Gastrocnemius medialis (tissue), 4 donors: Measurements from ENCODE around the gene SLX4. TPM values are rescaled to one million over a fixed set of nuclear protein-coding genes. Genes with fewer than 3 reads are reported as not detected.

Experiments
- ATAC-seq, 2 donors: fragments of 150-250 bp; one replicate each; pipeline ENCODE4 v1.9.1; 2016
- DNase-seq, 2 donors: peaks; one replicate each; pipeline ENCODE4 v3.0.0-alpha.2; 2019
- H3K27ac ChIP-seq, 4 donors: fragments of 200-600 bp; sonication (generic); 1 replicate in 1 of 4; 2 replicates in 3 of 4; pipeline ENCODE4 v1.5.1; 2016 to 2018; ENCODE audit warnings: mild to moderate bottlenecking in 2 of 4, moderate library complexity in 1 of 4
- H3K27me3 ChIP-seq, 3 donors: fragments of 200-600 bp; sonication (generic) in 2 of 3; 1 replicate in 1 of 3; 2 replicates in 2 of 3; pipeline versions ENCODE4 v1.5.1 to v1.6.0; 2016 to 2019; ENCODE audit warnings: mild to moderate bottlenecking in 1 of 3, moderate library complexity in 1 of 3
- H3K36me3 ChIP-seq, 2 donors: fragments of 200-600 bp; sonication (generic) in 1 of 2; one replicate each; pipeline ENCODE4 v1.5.1; 2017 to 2018
- H3K4me1 ChIP-seq, 2 donors: fragments of 200-600 bp; sonication (generic) in 1 of 2; one replicate each; pipeline ENCODE4 v1.5.1; 2016 to 2017; ENCODE audit warnings: mild to moderate bottlenecking in 2 of 2
- H3K4me3 ChIP-seq, 4 donors: fragments of 200-600 bp; sonication (generic) in 3 of 4; 1 replicate in 1 of 4; 2 replicates in 3 of 4; pipeline ENCODE4 v1.5.1; 2016 to 2019; ENCODE audit warnings: mild to moderate bottlenecking in 2 of 4
- H3K9me3 ChIP-seq, 3 donors: fragments of 200-600 bp; sonication (generic) in 2 of 3; 1 replicate in 1 of 3; 2 replicates in 2 of 3; pipeline ENCODE4 v1.5.1; 2016 to 2019
- CTCF ChIP-seq, 5 experiments: fragments of 450-650 bp in 3 of 5; fragments of 200-600 bp in 2 of 5; sonication (generic) in 2 of 5; IDR thresholded peaks in 4 of 5; conservative IDR thresholded peaks in 1 of 5; 1 replicate in 4 of 5; 2 replicates in 1 of 5; pipeline ENCODE4 v1.5.1; 2016 to 2019; ENCODE audit warnings: antibody characterized with exemption in 5 of 5, mild to moderate bottlenecking in 3 of 5, moderate library complexity in 3 of 5
- POLR2A ChIP-seq, 2 donors: fragments of 450-650 bp; IDR thresholded peaks; one replicate each; pipeline ENCODE4 v1.6.1; 2017; ENCODE audit warnings: antibody characterized with exemption in 2 of 2, mild to moderate bottlenecking in 2 of 2, moderate library complexity in 2 of 2
- in situ Hi-C, 4 donors: fragments of 200-750 bp; cut with MboI; loops; one replicate each; pipeline versions ENCODE4 v1.15.0 to v1.8.0; 2017; ENCODE audit warnings: low sequenced_read_pairs in 4 of 4
- intact Hi-C: fragments of 100-400 bp; cut with DNase I; formaldehyde crosslinking; loops from one replicate; pipeline ENCODE4 v1.15.1; 2023; ENCODE audit warnings: low total_unique reads
- total RNA-seq, 4 donors: library from RNA; depleted of rRNA; stranded (reverse); fragments of >200 nt; gene quantifications; one replicate each; pipeline versions ENCODE4 v1.1.0 to v1.2.3, GENCODE V29; 2016

The SLX4 gene
- total RNA-seq, 4 donors from 2014 or later, result 1.8 to 3.6 (median 2.8) TPM

- TF ChIP-seq POLR2A (IDR thresholded peaks at IDR 0.05), result no peak
- no peak for TF ChIP-seq CTCF (IDR thresholded peaks at IDR 0.05 in 4 of 5, conservative IDR thresholded peaks at IDR 0.05 in 1 of 5)
- Histone ChIP-seq H3K4me3 (no peak overlapping the region), H3K9me3 (no peaks in the 10 kb centered on the region), H3K36me3 (peaks cover 0 to 8% of the 10 kb centered on the region in 2 donors), H3K27me3 (no peaks in the 10 kb centered on the region), H3K27ac (no peak overlapping the region), H3K4me1 (peaks cover 16 to 22% of the 10 kb centered on the region in 2 donors)
- ATAC-seq (no peak), DNase-seq (no peak)
- intact Hi-C loops (no loop called here), in situ Hi-C loops (no loop called here)
Measured at GRCh38 chr16:3608069-3608468, 3.3 kb downstream of the SLX4 start.

GRCh38 chr16:3607634-3608033, 3.8 kb downstream of the SLX4 start:
- no peak overlapping the region for H3K4me3 ChIP-seq
- peaks cover 0 to 12% of the 10 kb centered on the region in 2 donors for H3K36me3 ChIP-seq
- H3K4me1 ChIP-seq, result peaks cover 15 to 17% of the 10 kb centered on the region in 2 donors
- DNase-seq (no peak), ATAC-seq (no peak)
- TF ChIP-seq POLR2A (IDR thresholded peaks at IDR 0.05), result no peak
- no peak for TF ChIP-seq CTCF (IDR thresholded peaks at IDR 0.05 in 4 of 5, conservative IDR thresholded peaks at IDR 0.05 in 1 of 5)
- no peaks in the 10 kb centered on the region for H3K27me3 ChIP-seq
- H3K27ac ChIP-seq, result no peak overlapping the region
- H3K9me3 ChIP-seq, result no peaks in the 10 kb centered on the region
- in situ Hi-C loops, result no loop called here
- intact Hi-C loops, result no loop called here

GRCh38 chr16:3607161-3607560, 4.2 kb downstream of the SLX4 start:
- no peak overlapping the region for H3K4me3 ChIP-seq
- intact Hi-C loops, result no loop called here
- no peaks in the 10 kb centered on the region for H3K27me3 ChIP-seq
- no peak for DNase-seq
- ATAC-seq, result no peak
- peaks cover 10 to 13% of the 10 kb centered on the region in 2 donors for H3K4me1 ChIP-seq
- no peak overlapping the region for H3K27ac ChIP-seq
- no peaks in the 10 kb centered on the region for H3K9me3 ChIP-seq
- peaks cover 0 to 17% of the 10 kb centered on the region in 2 donors for H3K36me3 ChIP-seq
- no peak for TF ChIP-seq POLR2A (IDR thresholded peaks at IDR 0.05)
- in situ Hi-C loops, result no loop called here

- H3K27me3 ChIP-seq, result no peaks in the 10 kb centered on the region
Measured at GRCh38 chr16:3606441-3606840, 5.0 kb downstream of the SLX4 start.

GRCh38 chr16:3602320-3602653, 9.1 kb downstream of the SLX4 start:
- H3K4me1 ChIP-seq, result peaks cover 0 to 3% of the 10 kb centered on the region in 2 donors
- H3K36me3 ChIP-seq, result peaks cover 0 to 46% of the 10 kb centered on the region in 2 donors
- DNase-seq, result no peak
- no peak overlapping the region for H3K27ac ChIP-seq
- no peaks in the 10 kb centered on the region for H3K27me3 ChIP-seq
- no peak overlapping the region for H3K4me3 ChIP-seq
- intact Hi-C loops (no loop called here), in situ Hi-C loops (no loop called here)
- TF ChIP-seq POLR2A (IDR thresholded peaks at IDR 0.05) (no peak), CTCF (IDR thresholded peaks at IDR 0.05 in 4 of 5, conservative IDR thresholded peaks at IDR 0.05 in 1 of 5) (no peak)
- no peak for ATAC-seq
- H3K9me3 ChIP-seq, result no peaks in the 10 kb centered on the region

More at GRCh38 chr16:3606441-3606840, 5.0 kb downstream of the SLX4 start:
- in situ Hi-C loops (no loop called here), intact Hi-C loops (no loop called here)
- ATAC-seq, result no peak
- Histone ChIP-seq H3K36me3 (peaks cover 0 to 24% of the 10 kb centered on the region in 2 donors), H3K4me1 (peaks cover 10 to 11% of the 10 kb centered on the region in 2 donors), H3K9me3 (no peaks in the 10 kb centered on the region), H3K27ac (no peak overlapping the region), H3K4me3 (no peak overlapping the region)
- no peak for TF ChIP-seq CTCF (IDR thresholded peaks at IDR 0.05 in 4 of 5, conservative IDR thresholded peaks at IDR 0.05 in 1 of 5)
- no peak for TF ChIP-seq POLR2A (IDR thresholded peaks at IDR 0.05)
- DNase-seq, result no peak
